Mucosa of descending colon (tissue), 3 donors: ENCODE measurements around the gene LDLRAD1. TPM values are rescaled to one million over a fixed set of nuclear protein-coding genes. Genes with fewer than 3 reads are reported as not detected.
A peak's percentile ranks its signal among the peaks of the same experiment; 100 is the strongest.
"Not testable (repeated sequence)": the region's sequence is repeated elsewhere in the genome, so short reads cannot be mapped to it uniquely, and the experiment has no call there.

Experiments used
- ATAC-seq: fragments of 200-7000 bp; cut with Tn5 transposase; one replicate; pipeline ENCODE4 v1.9.1; 2020; ENCODE audit warnings: mild to moderate bottlenecking, moderate library complexity
- DNase-seq, 3 donors: peaks; one replicate each; pipeline ENCODE4 v3.0.0-alpha.2; 2020
- H3K36me3 ChIP-seq: fragments of 200-600 bp; one replicate; pipeline ENCODE4 v1.8.0; 2021; ENCODE audit warnings: low read depth, mild to moderate bottlenecking
- H3K4me1 ChIP-seq: fragments of 200-600 bp; one replicate; pipeline ENCODE4 v1.8.0; 2021; ENCODE audit warnings: low read depth, mild to moderate bottlenecking
- H3K4me3 ChIP-seq: fragments of 200-600 bp; one replicate; pipeline ENCODE4 v1.8.0; 2021; ENCODE audit warnings: mild to moderate bottlenecking
- H3K9me3 ChIP-seq: fragments of 200-600 bp; one replicate; pipeline ENCODE4 v1.8.0; 2021; ENCODE audit warnings: mild to moderate bottlenecking
- CTCF ChIP-seq: fragments of 200-600 bp; IDR thresholded peaks from one replicate; pipeline ENCODE4 v1.8.0; 2022; ENCODE audit warnings: antibody characterized with exemption, mild to moderate bottlenecking
- intact Hi-C, 2 donors: fragments of 100-400 bp; cut with DNase I in 1 of 2; cut with micrococcal nuclease in 1 of 2; formaldehyde crosslinking; loops; one replicate each; pipeline versions ENCODE4 v1.11.0 to v1.11.1; 2022; cut with DNase I, micrococcal nuclease
- total RNA-seq, 3 donors: library from RNA; stranded (reverse); fragmentation: NEBNext Ultra II Directional in 2 of 3; extraction: Animal tissue kit (Norgen Biotek cat#: 25700) in 2 of 3; gene quantifications; one replicate each; pipeline versions ENCODE4 v1.2.1 to v1.2.4, GENCODE V29; 2021 to 2023
- donor health status: DM: no; HTN: no; CAD: no; lungs with moderate emphysema.
- donor health status: DM: no; HTN: no; CAD: no.
- donor health status: DM: no; HTN: yes; CAD: no.

LDLRAD1 gene
- total RNA-seq, 3 donors from 2014 or later: 0.39 TPM; not detected in 2

GRCh38 chr1:53982034-53982762 lies 35.8 kb downstream of the LDLRAD1 start:
- Histone ChIP-seq H3K9me3 (no peaks in the 10 kb centered on the region), H3K4me3 (no peak overlapping the region), H3K4me1 (no peaks in the 10 kb centered on the region), H3K36me3 (no peaks in the 10 kb centered on the region)
- DNase-seq: peak in 2 of 3 donors; percentile 23 to 37
- peak; percentile 68 for ATAC-seq
- TF ChIP-seq CTCF: no peak
- intact Hi-C loops: no loop called here

GRCh38 chr1:53981220-53981619 lies 36.8 kb downstream of the LDLRAD1 start:
- H3K36me3 ChIP-seq: no peaks in the 10 kb centered on the region
- DNase-seq (no peak), ATAC-seq (no peak)
- intact Hi-C loops: no loop called here
- no peaks in the 10 kb centered on the region for H3K9me3 ChIP-seq
- TF ChIP-seq CTCF: no peak
- H3K4me1 ChIP-seq: no peaks in the 10 kb centered on the region
- H3K4me3 ChIP-seq: no peak overlapping the region

- no peak for ATAC-seq
- Histone ChIP-seq H3K9me3 (no peaks in the 10 kb centered on the region), H3K4me1 (no peaks in the 10 kb centered on the region), H3K36me3 (no peaks in the 10 kb centered on the region), H3K4me3 (no peak overlapping the region)
- DNase-seq: no peak
- intact Hi-C loops: no loop called here
- TF ChIP-seq CTCF: no peak
These were observed 38.1 kb downstream of the LDLRAD1 start for GRCh38 chr1:53979712-53980450.

DNA sequence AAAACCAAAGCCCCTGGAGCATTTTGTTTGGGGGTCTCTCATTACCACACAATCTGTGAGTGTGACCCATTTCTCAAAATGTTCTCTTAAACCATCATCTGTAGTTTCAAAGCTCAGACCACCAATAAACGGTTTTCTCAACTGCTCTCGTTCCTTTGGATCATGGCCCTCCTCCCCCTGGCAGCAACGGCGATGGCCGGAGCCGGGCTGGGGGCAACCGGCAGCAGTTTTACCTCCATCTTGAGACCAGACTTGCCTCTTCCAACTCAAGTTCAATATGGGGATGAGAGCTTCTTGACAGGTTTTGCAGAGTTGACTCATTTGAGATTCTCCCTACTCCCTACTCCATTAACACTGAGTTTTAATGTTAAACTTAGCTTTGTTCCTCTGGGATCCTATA lies 42.1 kb downstream of the LDLRAD1 start:
- intact Hi-C loops: no loop called here
- Histone ChIP-seq H3K4me1 (no peaks in the 10 kb centered on the region), H3K9me3 (no peaks in the 10 kb centered on the region), H3K4me3 (no peak overlapping the region), H3K36me3 (no peaks in the 10 kb centered on the region)
- ATAC-seq (no peak), DNase-seq (no peak)
- no peak for TF ChIP-seq CTCF

- intact Hi-C loops: no loop called here
- no peak for TF ChIP-seq CTCF
- Histone ChIP-seq H3K36me3 (no peaks in the 10 kb centered on the region), H3K9me3 (no peaks in the 10 kb centered on the region), H3K4me1 (peaks cover 4% of the 10 kb centered on the region), H3K4me3 (no peak overlapping the region)
- DNase-seq (no peak), ATAC-seq (no peak)
These were observed 46.3 kb downstream of the LDLRAD1 start for GRCh38 chr1:53971718-53972117.

- H3K4me1 ChIP-seq, ATAC-seq, H3K4me3 ChIP-seq, DNase-seq, H3K36me3 ChIP-seq, H3K9me3 ChIP-seq, intact Hi-C loops: not testable (repeated sequence)
These were observed 48.7 kb downstream of the LDLRAD1 start for GRCh38 chr1:53969323-53969722.
